Lower leg skin (tissue), 4 donors: ENCODE data around the gene PAQR7. TPM values are rescaled to one million over a fixed set of nuclear protein-coding genes. Genes with fewer than 3 reads are reported as not detected.

Experiments
- DNase-seq, 2 donors: peaks; one replicate each; pipeline ENCODE4 v3.0.0-alpha.2; 2019; ENCODE audit warnings: low spot score in 2 of 2
- H3K4me3 ChIP-seq: fragments of 200-600 bp; sonication (generic); 2 replicates; pipeline ENCODE4 v1.5.1; 2017; ENCODE audit warnings: mild to moderate bottlenecking, low read depth; ENCODE audit not compliant: poor library complexity, severe bottlenecking
- POLR2A ChIP-seq, 2 donors: fragments of 450-650 bp; IDR thresholded peaks; one replicate each; pipeline ENCODE4 v1.6.1; 2016 to 2017; ENCODE audit warnings: antibody characterized with exemption in 2 of 2, mild to moderate bottlenecking in 1 of 2, moderate library complexity in 1 of 2
- WGBS, 2 donors: methylation state at CpG; one replicate each; pipeline ENCODE4 v1.1.5; 2018; 5-methylcytosine and 5-hydroxymethylcytosine counted together
- intact Hi-C: fragments of 100-400 bp; cut with DNase I; formaldehyde crosslinking; loops from one replicate; pipeline ENCODE4 v1.15.0; 2023; ENCODE audit warnings: low total_unique reads
- total RNA-seq, 4 donors: library from RNA; depleted of rRNA; stranded (reverse); fragments of >200 nt; gene quantifications; one replicate each; pipeline ENCODE4 v1.1.0, GENCODE V29; 2016
- TF ChIP-seq, protein P1 (sequence below), 3 donors: fragments of 450-650 bp; IDR thresholded peaks; one replicate each; pipeline ENCODE4 v1.5.1; 2016; ENCODE audit warnings: antibody characterized with exemption in 3 of 3, mild to moderate bottlenecking in 3 of 3, moderate library complexity in 2 of 3

Gene PAQR7
- total RNA-seq, 4 donors from 2014 or later: 20.1 to 29.6 (median 24.4) TPM

GRCh38 chr1:25833158-25833557 is 42.4 kb downstream of the PAQR7 start:
- no peak for TF ChIP-seq POLR2A (IDR thresholded peaks at IDR 0.05)
- TF ChIP-seq, protein P1, sequence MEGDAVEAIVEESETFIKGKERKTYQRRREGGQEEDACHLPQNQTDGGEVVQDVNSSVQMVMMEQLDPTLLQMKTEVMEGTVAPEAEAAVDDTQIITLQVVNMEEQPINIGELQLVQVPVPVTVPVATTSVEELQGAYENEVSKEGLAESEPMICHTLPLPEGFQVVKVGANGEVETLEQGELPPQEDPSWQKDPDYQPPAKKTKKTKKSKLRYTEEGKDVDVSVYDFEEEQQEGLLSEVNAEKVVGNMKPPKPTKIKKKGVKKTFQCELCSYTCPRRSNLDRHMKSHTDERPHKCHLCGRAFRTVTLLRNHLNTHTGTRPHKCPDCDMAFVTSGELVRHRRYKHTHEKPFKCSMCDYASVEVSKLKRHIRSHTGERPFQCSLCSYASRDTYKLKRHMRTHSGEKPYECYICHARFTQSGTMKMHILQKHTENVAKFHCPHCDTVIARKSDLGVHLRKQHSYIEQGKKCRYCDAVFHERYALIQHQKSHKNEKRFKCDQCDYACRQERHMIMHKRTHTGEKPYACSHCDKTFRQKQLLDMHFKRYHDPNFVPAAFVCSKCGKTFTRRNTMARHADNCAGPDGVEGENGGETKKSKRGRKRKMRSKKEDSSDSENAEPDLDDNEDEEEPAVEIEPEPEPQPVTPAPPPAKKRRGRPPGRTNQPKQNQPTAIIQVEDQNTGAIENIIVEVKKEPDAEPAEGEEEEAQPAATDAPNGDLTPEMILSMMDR (IDR thresholded peaks at IDR 0.05): no peak
- intact Hi-C loops: loop anchor here (10.0 kb wide), 1 partner anchor 162 kb away; the partner anchor contains the start of gene PAFAH2
- DNase-seq: no peak
- WGBS, 2 donors: 97 to 98% methylated on average over 5 of the region's 5 CpGs
- no peak overlapping the region for H3K4me3 ChIP-seq

DNA sequence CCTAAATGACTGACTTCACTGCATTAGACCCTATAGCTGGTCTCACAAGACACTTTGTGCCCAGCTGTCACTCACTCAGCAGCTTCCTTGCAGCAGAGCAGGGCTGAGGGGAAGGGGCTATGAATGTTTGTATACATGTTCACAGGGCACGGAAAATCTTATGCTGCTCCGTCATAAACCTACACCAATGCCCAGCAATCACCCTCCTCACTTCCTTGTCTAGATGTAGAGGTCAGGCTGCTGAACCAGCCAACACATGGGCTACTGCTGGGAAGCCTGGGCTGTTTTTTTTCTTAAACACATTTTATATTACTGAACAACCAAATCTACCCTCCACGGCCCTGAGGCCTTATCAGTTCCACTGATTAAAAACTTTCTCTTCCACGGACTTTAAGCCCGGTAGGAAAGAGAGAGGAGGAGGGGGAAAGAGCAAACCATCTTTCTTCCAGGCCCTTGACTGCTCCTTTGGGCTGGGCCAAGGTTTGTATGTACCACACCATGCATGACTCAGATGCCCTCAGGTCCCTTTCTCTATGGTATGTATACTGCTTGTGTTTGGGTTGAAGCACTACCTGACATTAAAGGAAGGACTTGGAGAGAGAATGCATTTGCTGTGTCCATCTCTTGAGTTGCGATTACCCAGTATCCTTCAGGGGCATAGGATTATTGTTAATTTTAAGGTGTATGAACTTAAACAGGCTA is 43.0 kb downstream of the PAQR7 start:
- no peak for DNase-seq
- H3K4me3 ChIP-seq: no peak overlapping the region
- intact Hi-C loops: loop anchor here (10.0 kb wide), 1 partner anchor 162 kb away; the partner anchor contains the start of gene PAFAH2
- no peak for TF ChIP-seq POLR2A (IDR thresholded peaks at IDR 0.05)
- TF ChIP-seq, protein P1 (IDR thresholded peaks at IDR 0.05): no peak
- 70 to 80% methylated on average over 6 of the region's 6 CpGs for WGBS, 2 donors

DNA sequence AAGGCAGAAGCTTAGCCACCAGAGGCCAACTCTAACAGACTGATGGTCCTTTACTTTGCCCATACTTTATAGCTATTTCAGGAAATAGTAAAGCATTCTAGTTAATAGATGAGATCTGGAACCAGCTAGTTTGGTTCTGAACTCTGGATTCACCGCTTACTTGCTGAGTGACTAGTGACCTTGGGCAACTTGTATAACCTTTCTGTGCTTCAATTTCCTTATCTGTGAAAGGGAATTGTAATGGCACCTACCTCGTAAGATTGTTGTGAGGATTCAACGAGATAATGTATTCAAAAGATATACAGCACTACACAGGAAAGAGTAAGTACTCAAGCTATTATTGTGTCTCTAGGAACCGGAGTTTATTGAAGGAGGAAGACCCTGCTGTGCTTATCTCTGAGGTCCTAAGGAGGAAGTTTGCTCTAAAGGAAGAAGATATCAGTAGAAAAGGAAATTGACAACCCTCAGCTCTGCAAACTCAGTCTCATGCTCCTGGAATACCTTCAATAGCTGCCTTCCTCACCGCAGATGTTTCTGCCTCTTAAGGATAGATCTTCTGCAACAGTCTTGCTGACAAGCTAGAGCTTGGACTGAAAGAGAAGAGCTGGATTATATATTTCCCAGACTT is 43.8 kb downstream of the PAQR7 start:
- TF ChIP-seq POLR2A (IDR thresholded peaks at IDR 0.05): no peak
- TF ChIP-seq, protein P1 (IDR thresholded peaks at IDR 0.05): no peak
- H3K4me3 ChIP-seq: no peak overlapping the region
- 62 to 66% methylated on average over 5 of the region's 5 CpGs for WGBS, 2 donors
- no peak for DNase-seq
- intact Hi-C loops: loop anchor here (10.0 kb wide), 1 partner anchor 163 kb away; the partner anchor contains the start of gene PAFAH2

DNA sequence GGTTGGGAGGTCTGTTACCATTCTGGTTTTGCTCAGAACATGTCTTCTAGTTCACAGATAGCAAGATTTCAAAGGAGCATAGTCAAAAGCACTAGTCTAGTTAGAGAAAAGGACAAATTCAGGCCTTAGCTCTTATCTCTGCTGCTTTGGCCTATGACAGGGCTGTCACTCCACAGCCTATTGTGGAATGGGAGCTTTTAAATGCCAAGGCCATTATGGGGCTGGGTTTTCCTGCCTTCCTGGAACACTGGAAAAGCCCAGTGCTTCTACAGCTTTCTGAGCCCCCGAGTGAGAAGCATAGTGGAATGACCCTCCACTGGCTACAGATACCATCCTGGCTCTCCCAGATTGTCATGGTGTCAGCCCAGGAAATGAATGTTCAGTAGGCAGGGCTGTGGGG is 46.5 kb downstream of the PAQR7 start:
- intact Hi-C loops: no loop called here
- H3K4me3 ChIP-seq: no peak overlapping the region
- 75 to 79% methylated on average over 1 of the region's 1 CpG for WGBS, 2 donors
- DNase-seq: no peak
- TF ChIP-seq POLR2A (IDR thresholded peaks at IDR 0.05): no peak

DNA sequence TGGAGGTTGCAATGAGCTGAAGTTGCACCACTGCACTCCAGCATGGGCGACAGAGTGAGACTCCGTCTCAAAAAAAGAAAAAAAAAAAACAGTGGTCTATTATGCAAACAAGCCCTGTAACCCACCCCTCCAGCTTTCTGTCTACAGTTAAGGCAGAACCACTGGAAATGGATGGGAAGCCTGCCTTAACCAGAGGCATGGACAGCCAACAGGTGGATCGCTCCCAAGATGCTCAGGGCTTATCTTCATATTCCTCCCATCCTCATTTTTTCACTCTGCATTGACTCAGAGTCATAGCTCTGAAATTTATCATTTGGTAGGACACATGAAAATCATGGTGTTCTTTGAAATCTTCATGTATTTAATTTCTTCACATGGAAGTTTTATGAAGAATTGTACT is 47.0 kb downstream of the PAQR7 start:
- TF ChIP-seq, protein P1 (IDR thresholded peaks at IDR 0.05): no peak
- no peak for TF ChIP-seq POLR2A (IDR thresholded peaks at IDR 0.05)
- 59 to 64% methylated on average over 3 of the region's 3 CpGs for WGBS, 2 donors
- intact Hi-C loops: no loop called here

DNA sequence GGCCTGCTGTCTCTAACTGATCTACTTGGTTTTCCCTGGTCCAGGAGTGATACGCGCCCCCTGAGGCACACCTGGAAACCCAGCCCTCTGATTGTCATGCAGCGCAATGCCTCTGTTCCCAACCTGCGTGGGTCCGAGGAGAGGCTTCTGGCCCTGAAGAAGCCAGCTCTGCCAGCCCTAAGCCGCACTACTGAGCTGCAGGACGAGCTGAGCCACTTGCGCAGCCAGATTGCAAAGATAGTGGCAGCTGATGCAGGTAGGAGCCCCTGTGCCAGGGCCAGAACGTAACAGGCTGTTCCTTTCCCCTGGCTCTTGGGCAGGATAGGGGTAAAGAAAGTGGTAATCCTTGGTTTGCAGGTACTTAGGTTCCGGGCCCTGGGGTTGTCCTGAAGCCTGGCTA is 48.9 kb downstream of the PAQR7 start:
- DNase-seq: no peak
- TF ChIP-seq POLR2A (IDR thresholded peaks at IDR 0.05): no peak
- TF ChIP-seq, protein P1 (IDR thresholded peaks at IDR 0.05): no peak
- H3K4me3 ChIP-seq: no peak overlapping the region
- 72 to 89% methylated on average over 7 to 10 of the region's 10 CpGs for WGBS, 2 donors
- intact Hi-C loops: no loop called here

More for the DNA sequence above, 47.0 kb downstream of the PAQR7 start:
- no peak overlapping the region for H3K4me3 ChIP-seq
- DNase-seq: no peak
